Naive thymus-derived CD8-positive, alpha-beta T cell (primary cell): Measurements from ENCODE around the gene DPY19L3. TPM values are rescaled to one million over a fixed set of nuclear protein-coding genes. Genes with fewer than 3 reads are reported as not detected.

Source experiments
- ATAC-seq, 2 donors: fragments of 150-1000 bp; cut with Tn5 transposase in 1 of 2; sonication (Bioruptor Pico), chemical (Tn5 transposase) in 1 of 2; 1 replicate in 1 of 2; 2 replicates in 1 of 2; pipeline ENCODE4 v1.10.0; 2021; ENCODE audit warnings: mild to moderate bottlenecking in 2 of 2, moderate library complexity in 2 of 2
- POLR2A ChIA-PET: fragments of 350-600 bp; sonication (Branson Sonifier 250); formaldehyde crosslinking; loops from one replicate; lab custom pipeline; 2021; ENCODE audit warnings: antibody characterized with exemption; lab: Charles Lee
- DNase-seq, 10 donors: peaks; one replicate each; pipeline versions ENCODE4 v3.0.0 to v3.0.0-alpha.2; 2020 to 2022
- H3K27ac Mint-ChIP-seq, 10 donors: one replicate each; pipeline ENCODE4 v1.8.0; 2020 to 2022; ENCODE audit warnings: mild to moderate bottlenecking in 10 of 10, mixed read lengths in 10 of 10, moderate library complexity in 4 of 10, inconsistent platforms in 1 of 10
- H3K27me3 Mint-ChIP-seq, 5 donors: one replicate each; pipeline ENCODE4 v1.8.0; 2021 to 2022; ENCODE audit warnings: mixed read lengths in 5 of 5
- H3K36me3 Mint-ChIP-seq, 3 donors: one replicate each; pipeline ENCODE4 v1.8.0; 2020 to 2022; ENCODE audit warnings: mixed read lengths in 3 of 3, mild to moderate bottlenecking in 2 of 3, inconsistent platforms in 1 of 3
- H3K4me1 Mint-ChIP-seq, 4 donors: one replicate each; pipeline ENCODE4 v1.8.0; 2021 to 2022; ENCODE audit warnings: mixed read lengths in 4 of 4
- H3K4me3 Mint-ChIP-seq, 10 donors: one replicate each; pipeline ENCODE4 v1.8.0; 2020 to 2022; ENCODE audit warnings: mild to moderate bottlenecking in 10 of 10, mixed read lengths in 10 of 10, moderate library complexity in 6 of 10, inconsistent platforms in 1 of 10
- H3K9me3 Mint-ChIP-seq, 9 donors: one replicate each; pipeline ENCODE4 v1.8.0; 2020 to 2022; ENCODE audit warnings: mixed read lengths in 9 of 9, mild to moderate bottlenecking in 3 of 9, inconsistent platforms in 1 of 9, moderate library complexity in 1 of 9
- polyA plus RNA-seq, 3 donors: library from polyadenylated mRNA; unstranded; fragments of 300-500 nt; fragmentation: Illumina TruSeq; gene quantifications; one replicate each; pipeline ENCODE4 v1.2.3, GENCODE V29; 2021
- total RNA-seq, 8 experiments: library from RNA in 2 of 8; stranded (reverse) in 2 of 8; gene quantifications; one replicate each; pipeline ENCODE4 v1.2.3 and lab custom pipeline; 2021 to 2026

DPY19L3 gene
- total and polyA plus RNA-seq, 5 experiments from 2014 or later: 2.5 to 24.3 (median 4.3) TPM

- POLR2A ChIA-PET: interaction anchor here (0.6 to 2.9 kb wide), 2 partner anchors 51 to 58 kb away, joined by 3 to 23 read pairs; partner anchors contain the start of gene ZNF507
- Mint-ChIP-seq H3K27ac (peak overlapping the region in 7 of 10 donors; percentile 11 to 94 (median 80)), H3K4me3 (peak overlapping the region in 7 of 10 donors; percentile 79 to 94 (median 89)), H3K4me1 (peaks cover 10 to 30% (median 27%) of the 10 kb centered on the region in 4 donors), H3K27me3 (no peaks in the 10 kb centered on the region), H3K36me3 (peaks cover 0 to 5% (median 0%) of the 10 kb centered on the region in 3 donors), H3K9me3 (no peaks in the 10 kb centered on the region)
- no peak for DNase-seq
- ATAC-seq: no peak
Measured at GRCh38 chr19:32403291-32403995, 2.1 kb upstream of the DPY19L3 start.

GRCh38 chr19:32404213-32404932 lies 1.2 kb upstream of the DPY19L3 start:
- Mint-ChIP-seq H3K27ac (peak overlapping the region; percentile 57 to 94 (median 90)), H3K4me1 (peaks cover 10 to 30% (median 27%) of the 10 kb centered on the region in 4 donors), H3K36me3 (peaks cover 0 to 11% (median 0%) of the 10 kb centered on the region in 3 donors), H3K27me3 (no peaks in the 10 kb centered on the region), H3K4me3 (peak overlapping the region; percentile 79 to 94 (median 88)), H3K9me3 (no peaks in the 10 kb centered on the region)
- POLR2A ChIA-PET: interaction anchor here (0.6 to 2.9 kb wide), 7 partner anchors 9 to 676 kb away, joined by 3 to 23 read pairs (median 3); partner anchors contain the start of genes PDCD5, RGS9BP and ZNF507
- ATAC-seq (no peak), DNase-seq (no peak)

GRCh38 chr19:32404933-32405430 lies 588 bp upstream of the DPY19L3 start:
- Mint-ChIP-seq H3K27me3 (no peaks in the 10 kb centered on the region), H3K36me3 (peaks cover 0 to 15% (median 0%) of the 10 kb centered on the region in 3 donors), H3K4me1 (peaks cover 10 to 30% (median 27%) of the 10 kb centered on the region in 4 donors), H3K4me3 (peak overlapping the region; percentile 79 to 94 (median 88)), H3K27ac (peak overlapping the region; percentile 57 to 94 (median 93)), H3K9me3 (no peaks in the 10 kb centered on the region)
- ATAC-seq: peak in 1 of 2 donors; percentile 18
- POLR2A ChIA-PET: interaction anchor here (0.7 to 2.9 kb wide), 11 partner anchors 15 to 771 kb away, joined by 3 to 23 read pairs (median 6); partner anchors contain the start of genes PDCD5, RGS9BP and ZNF507
- peak in 4 of 10 donors; percentile 3 to 61 (median 8) for DNase-seq

GRCh38 chr19:32406161-32407003 lies 812 bp downstream of the DPY19L3 start:
- Mint-ChIP-seq H3K27ac (peak overlapping the region; percentile 57 to 94 (median 89)), H3K27me3 (no peaks in the 10 kb centered on the region), H3K4me3 (peak overlapping the region; percentile 79 to 94 (median 88)), H3K4me1 (peaks cover 8 to 30% (median 27%) of the 10 kb centered on the region in 4 donors), H3K36me3 (peaks cover 0 to 22% (median 9%) of the 10 kb centered on the region in 3 donors), H3K9me3 (no peaks in the 10 kb centered on the region)
- DNase-seq (no peak), ATAC-seq (no peak)
- POLR2A ChIA-PET: interaction anchor here (0.7 to 2.9 kb wide), 9 partner anchors 15 to 269 kb away, joined by 3 to 23 read pairs (median 7); partner anchors contain the start of genes PDCD5, RGS9BP and ZNF507

GRCh38 chr19:32407004-32407992 lies 1.7 kb downstream of the DPY19L3 start:
- H3K27ac Mint-ChIP-seq: peak overlapping the region; percentile 57 to 94 (median 88)
- peak overlapping the region; percentile 79 to 94 (median 88) for H3K4me3 Mint-ChIP-seq
- H3K4me1 Mint-ChIP-seq: peaks cover 6 to 30% (median 26%) of the 10 kb centered on the region in 4 donors
- no peaks in the 10 kb centered on the region for H3K9me3 Mint-ChIP-seq
- ATAC-seq: no peak
- no peaks in the 10 kb centered on the region for H3K27me3 Mint-ChIP-seq
- peaks cover 0 to 30% (median 16%) of the 10 kb centered on the region in 3 donors for H3K36me3 Mint-ChIP-seq
- no peak for DNase-seq
- POLR2A ChIA-PET: no interaction called here

- POLR2A ChIA-PET: no interaction called here
- H3K9me3 Mint-ChIP-seq: no peaks in the 10 kb centered on the region
- no peaks in the 10 kb centered on the region for H3K4me1 Mint-ChIP-seq
- DNase-seq (no peak), ATAC-seq (no peak)
- H3K27ac Mint-ChIP-seq: no peak overlapping the region
- H3K27me3 Mint-ChIP-seq: no peaks in the 10 kb centered on the region
- no peak overlapping the region for H3K4me3 Mint-ChIP-seq
- H3K36me3 Mint-ChIP-seq: peaks cover 5 to 48% (median 30%) of the 10 kb centered on the region in 3 donors
Measured at GRCh38 chr19:32415246-32415645, 9.7 kb downstream of the DPY19L3 start.

- no peaks in the 10 kb centered on the region for H3K9me3 Mint-ChIP-seq
- POLR2A ChIA-PET: no interaction called here
Measured at GRCh38 chr19:32415669-32416068, 10.1 kb downstream of the DPY19L3 start.

GRCh38 chr19:32416749-32417456 lies 11.3 kb downstream of the DPY19L3 start:
- ATAC-seq: no peak
- Mint-ChIP-seq H3K9me3 (peaks cover 0 to under 1% (median 0%) of the 10 kb centered on the region in 9 donors), H3K36me3 (peaks cover 5 to 38% (median 19%) of the 10 kb centered on the region in 3 donors), H3K4me3 (no peak overlapping the region), H3K27me3 (no peaks in the 10 kb centered on the region), H3K27ac (no peak overlapping the region), H3K4me1 (peaks cover 4 to 7% (median 5%) of the 10 kb centered on the region in 4 donors)
- POLR2A ChIA-PET: no interaction called here
- DNase-seq: no peak

More at GRCh38 chr19:32415669-32416068, 10.1 kb downstream of the DPY19L3 start:
- no peaks in the 10 kb centered on the region for H3K27me3 Mint-ChIP-seq
- H3K4me1 Mint-ChIP-seq: no peaks in the 10 kb centered on the region
- H3K36me3 Mint-ChIP-seq: peaks cover 5 to 47% (median 30%) of the 10 kb centered on the region in 3 donors
- ATAC-seq (no peak), DNase-seq (no peak)
- no peak overlapping the region for H3K27ac Mint-ChIP-seq
- H3K4me3 Mint-ChIP-seq: no peak overlapping the region

GRCh38 chr19:32418155-32418554 lies 12.6 kb downstream of the DPY19L3 start:
- no peak for DNase-seq
- H3K4me3 Mint-ChIP-seq: no peak overlapping the region
- peaks cover 0 to 10% (median 0%) of the 10 kb centered on the region in 9 donors for H3K9me3 Mint-ChIP-seq
- H3K27ac Mint-ChIP-seq: no peak overlapping the region
- H3K36me3 Mint-ChIP-seq: peaks cover 5 to 26% (median 15%) of the 10 kb centered on the region in 3 donors
- H3K27me3 Mint-ChIP-seq: no peaks in the 10 kb centered on the region
- ATAC-seq: no peak
- peaks cover 9 to 17% (median 15%) of the 10 kb centered on the region in 4 donors for H3K4me1 Mint-ChIP-seq
- POLR2A ChIA-PET: no interaction called here
